ENCODE measurements around the gene HOPX. TPM values are rescaled to one million over a fixed set of nuclear protein-coding genes. Genes with fewer than 3 reads are reported as not detected.

HOPX gene
- total RNA-seq, 1 donor from 2014 or later: 64.8 TPM

GRCh38 chr4:56657818-56658217, 23.3 kb downstream of the HOPX start:
- intact Hi-C loops (cut with micrococcal nuclease): no loop called here
- no peak for ATAC-seq

DNA sequence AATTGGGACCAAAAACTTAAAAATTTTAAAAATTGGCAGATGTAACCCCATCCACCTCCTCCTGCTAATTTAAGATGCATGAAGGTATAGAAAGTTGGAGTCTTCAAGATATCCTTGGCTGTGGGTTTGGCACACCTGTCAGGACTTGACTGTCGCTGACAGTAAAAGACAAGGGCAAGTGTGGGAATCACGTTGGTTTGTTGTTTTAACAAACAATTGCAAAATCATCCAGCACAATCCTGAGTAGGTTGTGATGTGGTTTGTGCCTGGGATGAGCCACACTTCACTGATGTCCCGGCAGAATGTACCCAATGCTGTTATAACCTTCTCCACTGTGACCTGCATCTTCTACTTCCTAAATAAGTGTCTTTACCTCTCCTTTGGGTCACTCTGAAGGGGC, 24.0 kb downstream of the HOPX start:
- intact Hi-C loops (cut with micrococcal nuclease): no loop called here
- ATAC-seq (no peak), DNase-seq (no peak)

More at GRCh38 chr4:56657818-56658217, 23.3 kb downstream of the HOPX start:
- no peak for DNase-seq

DNA sequence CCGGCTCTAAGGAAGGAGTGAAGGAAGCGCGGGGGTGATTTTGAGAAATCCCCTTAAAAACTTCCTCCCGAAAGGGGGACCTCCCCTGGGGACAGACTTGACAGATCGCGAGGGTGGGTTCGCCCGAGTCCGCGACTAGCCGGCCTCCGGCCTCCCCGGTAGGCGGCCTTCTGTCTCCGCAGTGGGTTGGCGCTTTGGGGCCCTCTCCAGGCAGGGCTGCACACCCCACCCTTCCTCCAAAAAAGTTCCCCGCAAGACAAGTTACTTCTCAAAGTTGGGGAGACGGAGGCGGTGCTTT, 24.8 kb downstream of the HOPX start:
- intact Hi-C loops (cut with micrococcal nuclease): no loop called here
- ATAC-seq (peak; percentile 63), DNase-seq (peak; percentile 52)

DNA sequence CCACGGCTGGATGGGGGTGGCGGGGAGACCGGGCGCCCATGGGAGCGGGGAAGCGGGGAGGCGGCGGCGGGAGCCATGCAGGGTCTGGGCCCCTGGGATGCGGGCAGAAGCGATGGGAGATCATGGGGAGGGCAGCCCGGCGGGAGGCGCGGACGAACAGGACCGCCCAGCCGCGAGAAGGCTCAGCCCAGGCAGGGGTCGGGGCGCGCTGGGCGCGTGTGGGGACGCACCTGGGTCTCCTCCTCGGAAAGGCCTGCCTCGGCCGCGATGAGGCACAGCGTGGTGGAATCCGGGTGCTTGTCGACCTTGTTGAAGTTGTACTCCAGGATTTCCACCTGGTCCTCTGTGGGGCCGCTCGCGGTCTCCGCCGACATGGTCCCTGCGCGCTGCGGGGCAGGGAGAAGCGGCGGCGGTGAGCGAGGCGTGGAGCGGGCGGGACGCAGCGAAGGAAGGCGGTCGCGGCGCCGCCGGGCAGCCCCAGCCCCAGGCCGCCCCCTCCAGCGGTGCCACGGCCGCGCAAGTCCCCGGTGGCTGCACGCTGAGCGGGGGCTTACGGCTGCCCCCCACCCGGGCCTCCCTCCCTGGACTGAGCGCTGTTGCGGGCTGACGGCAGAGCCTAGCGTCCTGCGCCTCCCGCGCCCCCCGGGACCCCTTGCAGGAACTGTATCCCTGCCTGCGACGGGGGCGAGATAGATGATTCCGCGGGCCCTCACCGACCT, 25.3 kb downstream of the HOPX start:
- peak; percentile 36 for DNase-seq
- peak; percentile 76 for ATAC-seq
- intact Hi-C loops (cut with micrococcal nuclease): no loop called here

DNA sequence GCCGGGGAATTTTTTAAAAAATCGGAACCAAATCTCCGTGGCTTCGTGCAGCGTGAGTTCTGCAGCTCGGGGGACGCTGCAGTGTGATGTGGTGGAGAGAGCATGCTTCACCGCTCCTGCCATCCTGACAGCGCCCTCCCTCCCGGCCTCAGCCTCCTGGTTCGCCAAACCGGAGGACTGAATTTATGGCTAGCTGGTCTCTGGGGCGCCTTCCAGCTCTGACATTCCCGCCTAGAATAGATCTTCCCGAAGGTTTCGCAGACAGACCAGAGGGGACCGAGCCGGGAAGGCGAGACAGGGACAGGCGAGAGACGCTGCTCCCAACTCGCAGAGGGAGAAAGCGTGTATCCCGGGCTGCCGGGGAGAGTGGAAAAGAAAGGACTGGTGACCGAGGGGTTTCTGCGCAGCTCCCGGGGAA, 25.9 kb downstream of the HOPX start:
- DNase-seq (peak; percentile 53), ATAC-seq (peak; percentile 80)
- intact Hi-C loops (cut with micrococcal nuclease): no loop called here

GRCh38 chr4:56654238-56654632, 26.9 kb downstream of the HOPX start:
- intact Hi-C loops (cut with micrococcal nuclease): no loop called here
- DNase-seq (no peak), ATAC-seq (no peak)

DNA sequence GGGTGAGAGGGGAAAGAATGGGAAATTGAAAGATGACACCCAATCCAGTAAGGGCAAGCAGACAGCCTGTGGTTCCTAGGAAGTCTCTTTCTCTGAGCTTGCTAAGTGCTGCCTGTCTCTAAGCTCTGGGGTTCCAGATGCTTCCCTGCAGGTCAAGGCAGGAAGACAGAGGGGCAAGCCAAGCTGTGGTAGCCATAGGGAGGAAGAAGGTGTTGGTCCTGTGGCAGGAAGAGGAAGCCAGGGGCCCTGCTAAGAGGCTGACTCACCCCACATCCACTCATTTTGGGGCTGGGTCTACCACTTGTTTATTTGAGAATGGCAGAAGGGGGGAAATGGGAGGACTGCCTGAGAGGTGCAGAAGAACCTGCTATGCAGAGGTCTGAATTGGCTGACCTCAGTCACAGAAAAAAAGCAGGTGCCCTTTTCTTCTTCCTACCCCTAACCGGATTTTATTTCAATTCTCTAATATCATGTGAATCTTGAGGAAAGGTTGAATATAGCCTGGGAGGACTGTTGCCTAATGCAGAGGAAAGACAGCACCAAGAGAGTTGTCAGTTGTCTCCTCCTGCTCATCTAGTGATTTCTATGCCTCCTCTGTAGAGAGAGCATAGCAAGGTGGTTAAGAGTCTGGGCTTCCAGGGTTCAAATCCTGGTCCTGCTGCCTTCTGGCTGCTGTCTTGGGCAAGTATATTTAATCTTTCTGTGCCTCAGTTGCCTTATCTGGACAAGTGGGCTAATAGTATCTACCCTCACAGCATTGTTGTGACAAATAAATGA, 27.4 kb downstream of the HOPX start:
- intact Hi-C loops (cut with micrococcal nuclease): no loop called here
- DNase-seq (no peak), ATAC-seq (no peak)

DNA sequence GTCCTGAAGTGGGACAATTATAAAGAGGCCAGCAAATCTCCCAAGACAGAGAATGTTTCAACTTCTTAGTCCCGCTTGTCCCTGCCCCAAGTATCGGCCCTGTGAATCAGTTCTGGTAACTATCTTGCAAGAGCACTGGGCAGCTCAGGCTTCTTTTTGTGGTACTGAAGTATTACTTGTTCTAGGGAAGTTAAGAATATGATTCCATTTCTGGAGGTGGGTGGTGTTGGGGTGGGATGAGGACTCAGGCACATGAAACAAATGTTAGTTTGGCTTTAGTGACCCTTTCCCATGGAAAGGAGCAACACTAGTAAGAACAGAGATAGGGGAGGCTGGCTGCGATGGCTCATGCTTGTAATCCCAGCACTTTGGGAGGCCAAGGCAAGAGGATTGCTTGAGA, 28.9 kb downstream of the HOPX start:
- intact Hi-C loops (cut with micrococcal nuclease): no loop called here
- no peak for ATAC-seq
- no peak for DNase-seq

DNA sequence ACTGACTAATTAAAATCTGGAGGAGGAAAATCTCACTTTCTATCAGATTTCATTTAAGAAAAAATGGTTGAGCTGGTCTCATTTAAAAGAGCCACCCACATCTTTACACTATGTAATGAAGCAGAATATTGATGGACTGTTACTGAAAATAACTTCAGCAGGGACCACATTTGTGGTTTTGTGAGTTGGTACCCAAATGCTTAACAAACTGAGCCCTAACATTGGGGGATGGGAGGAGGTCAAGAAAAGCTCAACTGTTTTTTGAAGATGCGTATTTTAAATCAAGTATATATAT, 30.1 kb downstream of the HOPX start:
- DNase-seq (no peak), ATAC-seq (no peak)
- intact Hi-C loops (cut with micrococcal nuclease): no loop called here

- intact Hi-C loops (cut with micrococcal nuclease): no loop called here
- no peak for ATAC-seq
- no peak for DNase-seq
Observed at GRCh38 chr4:56650262-56651055, 30.6 kb downstream of the HOPX start.

GRCh38 chr4:56649445-56650261, 31.4 kb downstream of the HOPX start:
- ATAC-seq: no peak
- intact Hi-C loops (cut with micrococcal nuclease): no loop called here
- DNase-seq: no peak

DNA sequence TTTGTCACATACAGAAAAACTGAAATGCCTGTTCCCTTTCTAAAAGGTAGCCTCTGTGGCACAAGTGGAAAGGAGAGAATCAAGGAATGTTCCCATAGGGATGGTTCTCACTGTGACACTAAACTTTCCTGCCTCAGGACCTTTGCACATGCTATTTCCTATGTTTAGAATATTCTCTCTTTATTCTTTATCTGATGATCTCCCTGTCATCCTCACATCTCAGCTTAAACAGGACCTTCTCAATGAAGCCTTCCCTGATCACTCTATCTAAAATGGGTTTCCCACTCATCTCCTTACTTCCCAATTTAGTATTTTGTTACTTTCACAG, 32.3 kb downstream of the HOPX start:
- intact Hi-C loops (cut with micrococcal nuclease): no loop called here
- no peak for DNase-seq
- no peak for ATAC-seq

DNA sequence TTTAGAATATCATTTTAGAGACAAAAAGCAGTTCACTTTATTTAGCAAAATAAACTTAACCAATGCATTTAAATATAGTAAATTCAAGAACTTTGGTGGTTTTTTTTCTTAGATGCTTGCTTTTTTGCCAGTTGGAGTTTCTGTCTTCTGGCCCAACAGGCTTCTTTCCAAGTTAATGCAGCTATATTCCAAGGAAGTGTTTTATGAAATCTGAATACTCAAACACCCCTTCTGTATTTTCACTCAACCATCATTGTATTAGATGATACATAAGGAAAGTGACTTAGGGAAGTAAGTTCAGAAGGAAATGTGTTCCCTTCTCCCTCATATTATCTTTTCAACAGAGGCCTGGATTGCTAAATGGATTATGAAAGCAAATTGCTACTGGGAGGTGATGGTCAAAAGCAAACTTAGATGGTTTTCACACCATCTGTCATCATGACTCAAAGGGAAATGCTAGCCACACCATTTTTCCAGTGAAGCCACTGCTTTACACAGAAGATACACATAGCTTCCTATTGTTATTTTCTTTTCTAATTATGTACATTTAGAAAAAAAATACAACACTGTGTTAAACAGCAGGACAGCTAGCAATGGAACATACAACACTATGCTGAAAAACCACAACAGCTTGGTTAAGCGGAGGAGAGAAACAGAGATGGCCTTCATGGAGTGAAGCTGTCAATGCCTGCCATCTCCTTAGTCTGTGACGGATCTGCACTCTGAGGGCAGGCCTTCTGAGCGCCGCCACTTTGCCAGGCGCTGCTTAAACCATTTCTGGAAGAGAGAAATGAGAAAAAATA, 32.9 kb downstream of the HOPX start:
- ATAC-seq (no peak), DNase-seq (no peak)
- intact Hi-C loops (cut with micrococcal nuclease): no loop called here

- ATAC-seq: no peak
- no peak for DNase-seq
- intact Hi-C loops (cut with micrococcal nuclease): no loop called here
Observed at GRCh38 chr4:56646341-56646740, 34.8 kb downstream of the HOPX start.

DNA sequence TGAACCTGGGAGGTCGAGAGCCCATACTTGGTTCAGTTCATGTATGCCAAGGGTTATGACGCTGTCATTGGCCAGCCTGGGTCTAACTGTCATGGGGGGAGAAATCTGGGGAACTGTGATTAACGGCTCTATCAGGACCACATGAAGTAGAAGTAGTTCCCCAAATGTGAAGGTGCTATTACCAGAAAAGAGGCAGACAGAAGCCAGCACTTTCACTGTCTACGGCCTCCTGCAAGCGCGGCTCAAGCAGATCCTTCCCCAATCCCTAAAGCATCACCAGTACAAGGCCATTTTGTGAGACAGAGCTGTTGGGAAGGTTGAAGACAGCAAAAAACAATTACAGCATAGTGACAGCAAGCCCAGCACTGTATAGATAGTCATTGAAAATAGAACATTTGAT, 37.5 kb downstream of the HOPX start:
- DNase-seq: no peak
- intact Hi-C loops (cut with micrococcal nuclease): no loop called here
- no peak for ATAC-seq

DNA sequence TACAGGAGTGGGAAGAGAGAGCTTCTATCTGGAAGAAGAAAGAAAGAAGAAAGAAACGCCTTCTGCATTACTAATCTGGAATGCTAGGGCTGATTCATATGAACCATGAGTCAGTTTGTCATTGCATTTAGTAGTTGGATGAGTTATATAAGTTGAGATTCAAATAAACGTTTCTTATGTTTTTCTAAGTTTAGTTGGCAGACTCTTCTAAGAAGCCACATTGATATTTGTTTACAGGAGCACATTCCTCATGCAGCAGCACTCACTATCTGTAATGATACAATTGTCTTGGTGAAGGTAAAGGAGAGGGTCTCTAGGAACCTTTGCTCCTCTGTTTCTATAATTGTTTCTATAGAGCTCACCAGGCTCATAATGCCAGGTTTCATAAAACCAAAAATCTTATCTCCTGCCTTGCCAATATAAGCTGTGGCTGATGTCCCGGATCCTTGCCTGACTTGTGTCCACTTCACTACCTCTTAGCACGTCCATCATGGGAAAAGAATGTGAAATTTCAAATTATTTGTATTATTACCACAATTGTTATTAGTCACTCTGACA, 39.5 kb downstream of the HOPX start:
- DNase-seq: no peak
- intact Hi-C loops (cut with micrococcal nuclease): no loop called here
- no peak for ATAC-seq

GRCh38 chr4:56640621-56641493, 40.2 kb downstream of the HOPX start:
- DNase-seq: no peak
- ATAC-seq: no peak
- intact Hi-C loops (cut with micrococcal nuclease): no loop called here

- ATAC-seq (no peak), DNase-seq (no peak)
- intact Hi-C loops (cut with micrococcal nuclease): no loop called here
Observed at GRCh38 chr4:56637791-56638190, 43.3 kb downstream of the HOPX start.

Measured in left ventricle myocardium superior (tissue), 1 donor.